Heart left ventricle (tissue), 16 donors: ENCODE measurements around the gene DYSF. TPM values are rescaled to one million over a fixed set of nuclear protein-coding genes. Genes with fewer than 3 reads are reported as not detected.
A peak's percentile ranks its signal among the peaks of the same experiment; 100 is the strongest.

Experiments used
- ATAC-seq, 4 donors: fragments of 200-7000 bp; cut with Tn5 transposase; one replicate each; pipeline ENCODE4 v1.9.1; 2020 to 2022; ENCODE audit warnings: moderate library complexity in 4 of 4, mild to moderate bottlenecking in 3 of 4, moderate number of reproducible peaks in 1 of 4
- DNase-seq, 5 donors: peaks; one replicate each; pipeline ENCODE4 v3.0.0-alpha.2; 2020
- H3K27ac ChIP-seq, 12 donors: fragments of 200-600 bp; sonication (generic) in 4 of 12; one replicate each; pipeline versions ENCODE4 v1.5.0 to v1.8.0; 2016 to 2022; ENCODE audit warnings: mild to moderate bottlenecking in 2 of 12
- H3K27me3 ChIP-seq, 9 donors: fragments of 200-600 bp; sonication (generic) in 2 of 9; one replicate each; pipeline versions ENCODE4 v1.5.1 to v1.8.0; 2016 to 2022; ENCODE audit warnings: mild to moderate bottlenecking in 3 of 9
- H3K36me3 ChIP-seq, 9 donors: fragments of 200-600 bp; sonication (generic) in 2 of 9; one replicate each; pipeline versions ENCODE4 v1.5.0 to v1.8.0; 2018 to 2022; ENCODE audit warnings: mild to moderate bottlenecking in 2 of 9
- H3K4me1 ChIP-seq, 12 donors: fragments of 200-600 bp; sonication (generic) in 4 of 12; one replicate each; pipeline versions ENCODE4 v1.5.0 to v1.8.0; 2016 to 2022; ENCODE audit warnings: mild to moderate bottlenecking in 3 of 12
- H3K4me3 ChIP-seq, 12 donors: fragments of 200-600 bp; sonication (generic) in 4 of 12; one replicate each; pipeline versions ENCODE4 v1.5.0 to v1.8.0; 2017 to 2022; ENCODE audit warnings: mild to moderate bottlenecking in 9 of 12, moderate library complexity in 4 of 12
- H3K9me3 ChIP-seq, 12 donors: fragments of 200-600 bp; sonication (generic) in 4 of 12; one replicate each; pipeline versions ENCODE4 v1.5.0 to v1.8.0; 2016 to 2022; ENCODE audit warnings: mild to moderate bottlenecking in 1 of 12
- POLR2A ChIP-seq, 2 donors: fragments of 450-650 bp; IDR thresholded peaks; one replicate each; pipeline ENCODE4 v1.6.1; 2017; ENCODE audit warnings: antibody characterized with exemption in 2 of 2, mild to moderate bottlenecking in 2 of 2, moderate library complexity in 2 of 2
- WGBS, 4 donors: extraction: QIAGEN DNeasy Blood & Tissue Kit in 2 of 4; methylation state at CpG; one replicate each; pipeline versions ENCODE4 v1.1.5 to v1.1.7; 2013 to 2018; 5-methylcytosine and 5-hydroxymethylcytosine counted together
- intact Hi-C, 10 donors: fragments of 100-400 bp; cut with DNase I; formaldehyde crosslinking; loops; one replicate each; pipeline versions ENCODE4 v1.11.1 to v1.14.2; 2022
- polyA plus RNA-seq, 2 donors: library from polyadenylated mRNA; stranded (reverse); fragments of 200-250 nt; gene quantifications; one replicate each; pipeline ENCODE4 v1.2.3, GENCODE V29; 2013
- total RNA-seq, 9 donors: library from RNA; depleted of rRNA in 2 of 9; stranded (reverse); fragments of >200 nt in 2 of 9; fragmentation: NEBNext Ultra II Directional in 3 of 9; extraction: Animal tissue kit (Norgen Biotek cat#: 25700) in 3 of 9; gene quantifications; one replicate each; pipeline versions ENCODE4 v1.1.0 to v1.2.4, GENCODE V29; 2016 to 2023
- TF ChIP-seq, protein P1 (sequence below), 12 donors: fragments of 200-600 bp; sonication (generic) in 4 of 12; IDR thresholded peaks; one replicate each; pipeline versions ENCODE4 v1.5.0 to v1.8.0; 2018 to 2022; ENCODE audit warnings: antibody characterized with exemption in 12 of 12, mild to moderate bottlenecking in 5 of 12
- donor health status: ischemic (EF 13 %, LVEDD 7.1; RV severe dilation, severe dysfunction).
- donor health status: healthy with polysubstance abuse.
- donor health status: DM: no; HTN: yes; CAD: no.
- donor health status: DM: no; HTN: no; CAD: no.
- donor health status: ischemic (EF 25% LVEDD 6.9; RV normal size, moderate dysfunction).
- donor health status: ischemic (EF 25% LVEDD 5.7; RV mildly dilated, moderate dysfunction).
- donor health status: healthy.
- donor health status: DM: yes; HTN: yes; CAD: no.
- donor health status: ischemic (EF 35%, LVEDD 5.7; RV mildly dilated, moderate dysfunction).
- donor health status: nonischemic (EF 11% LVEDD 7.7; RV severe dilation, severe dysfunction).
- donor health status: DM: yes; HTN: yes; CAD: no.
- donor health status: PGD.
- donor health status: ischemic (EF 29% LVEDD 5.4; RV normal size, mild dysfunction).
- donor health status: nonischemic (EF 23%, LVEDD 6.1; RV moderate dilation, normal function).

The DYSF gene
- total and polyA plus RNA-seq, 11 donors, result 25.5 to 99.9 (median 78.6) TPM

GRCh38 chr2:71454221-71455010 is 1.1 kb downstream of the DYSF start:
- 25 to 33% (median 27%) methylated on average over 6 to 17 of the region's 17 CpGs for WGBS, 4 donors

DNA sequence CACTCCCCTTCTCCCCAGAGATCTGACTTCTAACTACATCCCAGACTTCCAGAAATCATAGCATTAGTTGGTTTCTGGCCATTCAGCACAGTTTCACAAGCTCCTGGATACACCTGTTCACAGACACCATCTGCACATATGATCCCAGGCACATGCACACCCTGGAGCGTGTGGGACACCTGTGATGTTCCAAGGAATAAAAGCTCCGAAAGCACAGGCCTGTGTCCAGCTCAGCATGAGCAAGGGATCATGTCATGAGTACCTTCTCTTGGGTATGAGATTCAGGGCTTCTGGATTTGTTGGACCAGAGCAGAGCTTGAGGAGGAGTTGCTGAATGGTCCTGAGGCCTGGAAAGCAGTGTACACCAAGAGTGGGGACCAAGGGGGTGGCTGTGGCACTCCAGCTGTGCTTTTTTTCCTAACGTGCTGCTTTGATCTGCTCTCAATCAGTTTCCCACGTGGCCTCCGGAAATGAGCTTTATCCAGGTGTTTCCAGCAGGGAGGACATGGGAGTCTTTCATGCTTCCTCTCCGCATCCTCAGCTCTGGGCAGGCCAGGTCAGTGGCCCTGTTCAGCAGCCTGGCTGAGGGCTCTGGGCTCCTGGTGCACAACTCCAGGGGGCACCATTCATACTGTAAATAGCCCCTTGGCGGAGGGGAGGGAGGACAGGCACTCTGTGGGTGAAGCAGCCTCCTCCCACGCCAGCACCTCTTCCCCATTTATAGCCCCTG is 1.8 kb downstream of the DYSF start:
- Histone ChIP-seq H3K36me3 (no peaks in the 10 kb centered on the region), H3K4me1 (peaks cover 0 to 93% (median 81%) of the 10 kb centered on the region in 12 donors), H3K27me3 (peaks cover 0 to 12% (median 0%) of the 10 kb centered on the region in 9 donors), H3K9me3 (no peaks in the 10 kb centered on the region), H3K27ac (peak overlapping the region in 11 of 12 donors; percentile 47 to 92 (median 90)), H3K4me3 (peak overlapping the region in 3 of 12 donors; percentile 8 to 61 (median 59))
- intact Hi-C loops, result loop anchor here in 2 of 10 donors (10.0 kb wide), 1 partner anchor 230 kb away; the partner anchor contains the start of gene PAIP2B (in 2 of the 2)
- 51 to 62% (median 55%) methylated on average over 7 to 8 of the region's 8 CpGs for WGBS, 4 donors
- DNase-seq (no peak), ATAC-seq (no peak)
- TF ChIP-seq, protein P1, sequence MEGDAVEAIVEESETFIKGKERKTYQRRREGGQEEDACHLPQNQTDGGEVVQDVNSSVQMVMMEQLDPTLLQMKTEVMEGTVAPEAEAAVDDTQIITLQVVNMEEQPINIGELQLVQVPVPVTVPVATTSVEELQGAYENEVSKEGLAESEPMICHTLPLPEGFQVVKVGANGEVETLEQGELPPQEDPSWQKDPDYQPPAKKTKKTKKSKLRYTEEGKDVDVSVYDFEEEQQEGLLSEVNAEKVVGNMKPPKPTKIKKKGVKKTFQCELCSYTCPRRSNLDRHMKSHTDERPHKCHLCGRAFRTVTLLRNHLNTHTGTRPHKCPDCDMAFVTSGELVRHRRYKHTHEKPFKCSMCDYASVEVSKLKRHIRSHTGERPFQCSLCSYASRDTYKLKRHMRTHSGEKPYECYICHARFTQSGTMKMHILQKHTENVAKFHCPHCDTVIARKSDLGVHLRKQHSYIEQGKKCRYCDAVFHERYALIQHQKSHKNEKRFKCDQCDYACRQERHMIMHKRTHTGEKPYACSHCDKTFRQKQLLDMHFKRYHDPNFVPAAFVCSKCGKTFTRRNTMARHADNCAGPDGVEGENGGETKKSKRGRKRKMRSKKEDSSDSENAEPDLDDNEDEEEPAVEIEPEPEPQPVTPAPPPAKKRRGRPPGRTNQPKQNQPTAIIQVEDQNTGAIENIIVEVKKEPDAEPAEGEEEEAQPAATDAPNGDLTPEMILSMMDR (IDR thresholded peaks at IDR 0.05), result no peak
- no peak for TF ChIP-seq POLR2A (IDR thresholded peaks at IDR 0.05)

More at GRCh38 chr2:71454221-71455010, 1.1 kb downstream of the DYSF start:
- no peaks in the 10 kb centered on the region for H3K36me3 ChIP-seq
- peak overlapping the region; percentile 51 to 77 (median 64) for H3K4me3 ChIP-seq
- ATAC-seq, result peak; percentile 30 to 76 (median 68)
- peaks cover 0 to 85% (median 74%) of the 10 kb centered on the region in 12 donors for H3K4me1 ChIP-seq
- peaks cover 0 to 12% (median 0%) of the 10 kb centered on the region in 9 donors for H3K27me3 ChIP-seq
- DNase-seq, result peak; percentile 75 to 85 (median 78)
- H3K27ac ChIP-seq, result peak overlapping the region; percentile 81 to 92 (median 90)
- intact Hi-C loops, result loop anchor here in 2 of 10 donors (10.0 kb wide), 1 partner anchor 230 kb away; the partner anchor contains the start of gene PAIP2B (in 2 of the 2)
- no peaks in the 10 kb centered on the region for H3K9me3 ChIP-seq
- TF ChIP-seq, protein P1 (IDR thresholded peaks at IDR 0.05), result peak in 4 of 12 donors; percentile 2 to 26 (median 19)
- peak; percentile 87 to 92 for TF ChIP-seq POLR2A (IDR thresholded peaks at IDR 0.05)

GRCh38 chr2:71455741-71456569 is 2.6 kb downstream of the DYSF start:
- WGBS, 4 donors, result 26 to 35% (median 31%) methylated on average over 6 of the region's 6 CpGs
- Histone ChIP-seq H3K4me1 (peaks cover 0 to 99% (median 88%) of the 10 kb centered on the region in 12 donors), H3K36me3 (no peaks in the 10 kb centered on the region), H3K4me3 (no peak overlapping the region), H3K27me3 (peaks cover 0 to 12% (median 0%) of the 10 kb centered on the region in 9 donors), H3K27ac (peak overlapping the region; percentile 47 to 92 (median 90)), H3K9me3 (no peaks in the 10 kb centered on the region)
- DNase-seq (peak; percentile 64 to 82 (median 67)), ATAC-seq (peak in 3 of 4 donors; percentile 13 to 36 (median 23))
- TF ChIP-seq, protein P1 (IDR thresholded peaks at IDR 0.05), result no peak
- no peak for TF ChIP-seq POLR2A (IDR thresholded peaks at IDR 0.05)
- intact Hi-C loops, result loop anchor here in 2 of 10 donors (10.0 kb wide), 1 partner anchor 231 kb away; the partner anchor contains the start of gene PAIP2B (in 2 of the 2)
